GM21717 (cell line): ENCODE measurements around the gene ADGRL2.

Experiments
- ATAC-seq: cut with Tn5 transposase; IDR thresholded peaks from one replicate; pipeline ENCODE4 v1.9.1; 2021; ENCODE audit warnings: mild to moderate bottlenecking, moderate library complexity; ENCODE audit not compliant: unreplicated experiment

The ADGRL2 gene

GRCh38 chr1:81899214-81899821 lies 98.6 kb downstream of the ADGRL2 start:
- no peak for ATAC-seq

GRCh38 chr1:81907575-81907974 lies 106.8 kb downstream of the ADGRL2 start:
- ATAC-seq: no peak

DNA sequence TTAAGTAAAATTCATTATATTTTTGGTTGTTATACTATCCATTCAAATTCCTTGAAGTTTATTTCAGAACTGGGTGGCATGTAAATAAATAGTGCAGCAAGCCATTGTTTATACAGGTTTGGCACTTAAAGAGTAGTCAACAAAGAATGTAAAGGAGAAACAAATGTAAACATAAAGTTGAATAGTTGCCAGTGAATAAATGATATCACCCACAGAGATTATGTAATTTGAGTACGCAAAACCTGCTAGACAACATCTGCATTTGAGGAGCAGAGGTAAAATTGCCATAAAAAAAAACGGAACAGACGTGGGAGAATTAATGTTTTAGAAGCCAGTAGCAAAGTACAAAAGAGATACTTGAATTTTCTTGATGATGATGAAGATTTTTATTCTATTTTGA lies 111.6 kb downstream of the ADGRL2 start:
- ATAC-seq: no peak

- ATAC-seq: no peak
Observed at GRCh38 chr1:81915937-81916336, 115.2 kb downstream of the ADGRL2 start.

DNA sequence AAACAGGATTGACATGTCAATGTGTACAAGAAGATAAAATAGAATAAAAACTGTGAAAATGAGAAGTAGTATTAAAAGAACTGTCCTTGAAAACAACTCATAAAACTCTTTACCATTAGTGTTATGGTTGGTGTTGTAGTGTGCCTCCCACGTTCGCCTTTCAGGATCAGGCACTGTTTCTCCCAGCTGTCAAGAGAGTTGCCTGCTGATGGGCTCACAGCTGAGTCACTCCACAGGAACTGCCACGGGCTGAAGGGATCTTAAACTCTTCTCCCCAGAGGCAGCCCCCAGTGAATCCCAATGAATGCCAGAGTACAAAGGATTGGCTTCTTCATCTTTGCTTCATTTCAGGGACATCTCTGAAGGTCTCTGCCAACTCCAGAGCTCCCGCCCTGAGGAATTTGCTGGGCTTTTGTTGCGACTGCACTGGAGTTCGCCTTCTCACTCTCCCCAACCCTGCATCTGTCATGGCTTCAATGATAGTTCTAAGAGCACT lies 119.6 kb downstream of the ADGRL2 start:
- no peak for ATAC-seq

GRCh38 chr1:81920886-81921285 lies 120.2 kb downstream of the ADGRL2 start:
- no peak for ATAC-seq

GRCh38 chr1:81921344-81921743 lies 120.6 kb downstream of the ADGRL2 start:
- no peak for ATAC-seq

DNA sequence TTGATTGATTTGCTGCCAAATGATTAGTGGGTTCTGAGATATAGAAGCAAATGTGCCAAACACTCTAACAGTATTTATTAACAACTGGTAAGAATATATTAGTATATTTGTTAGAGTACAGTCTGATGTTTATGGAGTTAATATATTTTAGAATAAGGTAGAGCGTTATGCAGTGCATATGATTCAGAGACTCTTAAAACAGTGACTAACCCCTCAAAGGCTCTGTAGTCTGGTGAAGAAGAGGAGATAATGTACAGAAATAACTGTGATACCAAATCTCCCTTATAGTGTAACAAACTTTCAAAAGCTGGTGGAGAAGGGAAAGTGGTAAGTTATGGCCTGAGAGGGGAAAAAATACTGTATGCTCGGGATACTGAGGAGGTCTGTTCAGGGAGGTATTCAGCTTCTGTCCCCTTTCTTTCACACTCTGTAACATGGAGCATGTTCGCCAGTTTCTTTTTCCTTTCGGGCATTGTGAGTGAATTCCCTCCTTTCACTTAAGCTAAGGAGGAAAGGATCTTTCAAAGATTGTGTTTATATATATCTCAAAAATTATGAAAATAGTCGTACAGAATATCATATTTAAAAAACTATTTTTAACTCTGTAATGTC lies 121.2 kb downstream of the ADGRL2 start:
- ATAC-seq: no peak

- ATAC-seq: no peak
Observed at GRCh38 chr1:81922955-81923354, 122.2 kb downstream of the ADGRL2 start.

DNA sequence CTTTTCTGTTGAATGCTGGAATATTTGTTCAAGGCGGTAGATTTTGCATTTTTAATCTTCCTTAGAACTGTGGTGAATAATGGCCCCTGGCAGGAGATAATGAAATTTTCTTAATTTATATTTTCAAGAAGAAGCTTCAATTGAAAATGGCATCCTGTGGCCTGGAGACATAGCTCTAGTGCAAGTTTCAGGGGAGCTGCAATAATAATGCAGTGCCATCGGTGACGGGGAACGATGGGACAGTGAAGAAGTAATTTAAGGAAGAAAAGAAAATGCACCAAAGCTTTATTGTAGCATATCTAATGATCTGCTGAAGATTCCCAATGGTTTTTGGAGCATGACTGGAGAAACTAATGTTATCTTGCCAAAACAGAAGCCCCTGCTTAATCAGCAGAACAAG lies 128.4 kb downstream of the ADGRL2 start:
- ATAC-seq: no peak

GRCh38 chr1:81936853-81937252 lies 136.1 kb downstream of the ADGRL2 start:
- ATAC-seq: no peak

DNA sequence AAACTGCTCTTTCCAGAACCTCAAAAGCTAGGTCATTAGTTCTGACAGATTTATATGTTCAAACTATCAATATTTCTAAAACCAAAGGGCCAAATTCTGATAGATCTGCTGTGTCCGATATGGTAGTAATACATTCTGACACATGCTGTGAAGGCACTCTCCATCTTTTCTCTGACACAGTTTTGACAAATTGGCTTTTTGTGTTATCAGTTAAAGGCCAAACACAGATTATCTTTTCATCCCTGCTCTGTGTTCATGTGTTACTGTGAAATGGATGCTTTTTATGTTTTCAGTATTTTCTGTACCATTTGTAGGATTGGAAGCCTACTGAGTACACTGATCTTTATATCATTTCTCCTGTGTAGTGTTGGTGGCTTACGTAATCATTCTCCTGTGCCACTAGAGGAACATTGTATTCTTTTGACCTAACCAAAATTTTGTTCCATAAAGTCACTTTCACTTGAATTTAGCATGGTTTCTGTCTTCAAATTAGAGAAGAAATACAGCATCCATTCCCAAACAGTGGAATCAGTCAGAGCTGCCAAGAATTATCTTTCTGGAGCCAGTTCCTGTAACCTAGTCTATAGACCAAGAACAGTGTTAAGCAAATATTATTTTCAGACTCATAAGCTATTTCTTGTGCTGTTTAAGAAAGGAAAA lies 137.2 kb downstream of the ADGRL2 start:
- no peak for ATAC-seq

- no peak for ATAC-seq
Observed at GRCh38 chr1:81948495-81948894, 147.8 kb downstream of the ADGRL2 start.

DNA sequence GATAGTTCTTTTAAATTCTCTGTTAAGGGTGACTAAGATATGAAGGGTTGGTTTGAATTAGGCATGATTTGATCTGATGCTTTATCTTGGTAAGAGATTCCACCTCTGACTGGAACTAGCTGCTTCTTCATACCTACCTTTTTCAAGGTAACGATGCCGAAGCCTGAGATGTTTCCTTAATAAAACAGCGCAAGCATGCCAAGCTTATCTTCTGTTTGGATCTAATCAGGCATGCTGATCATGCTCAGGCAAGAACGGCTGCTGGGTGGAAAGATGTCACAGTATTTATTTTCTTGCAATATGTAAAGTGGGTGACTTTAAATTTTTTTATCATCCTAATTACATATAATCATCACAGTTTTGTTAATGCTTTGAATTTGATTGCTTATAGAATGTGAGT lies 148.7 kb downstream of the ADGRL2 start:
- no peak for ATAC-seq

GRCh38 chr1:81950037-81950436 lies 149.3 kb downstream of the ADGRL2 start:
- no peak for ATAC-seq

GRCh38 chr1:81950591-81951244 lies 150.0 kb downstream of the ADGRL2 start:
- ATAC-seq: no peak

DNA sequence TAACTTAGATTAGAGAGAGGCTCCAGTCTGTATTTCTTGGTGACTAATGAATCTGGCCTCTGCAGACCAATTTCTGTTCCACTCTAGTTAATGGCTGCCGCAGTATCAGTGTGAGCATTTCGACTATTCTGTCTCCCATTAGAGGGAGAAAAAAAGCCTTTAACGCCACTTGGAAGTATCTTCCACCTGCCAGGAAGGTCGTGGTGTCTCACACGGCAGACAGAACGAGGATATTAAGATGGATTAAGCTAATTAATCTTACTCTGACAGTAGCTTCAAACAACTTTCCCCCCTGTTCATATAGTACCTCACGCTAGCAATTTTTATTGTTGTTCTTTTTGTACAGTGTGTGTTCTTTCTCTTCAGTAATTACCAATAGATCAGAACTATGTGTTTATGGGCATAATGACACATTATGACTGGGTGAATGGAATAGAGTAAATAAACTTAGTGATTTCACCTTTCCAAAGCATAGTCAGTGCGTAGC lies 153.8 kb downstream of the ADGRL2 start:
- ATAC-seq: no peak

GRCh38 chr1:81967951-81968350 lies 167.2 kb downstream of the ADGRL2 start:
- ATAC-seq: no peak

- no peak for ATAC-seq
Observed at GRCh38 chr1:81970416-81970815, 169.7 kb downstream of the ADGRL2 start.

GRCh38 chr1:81974222-81974841 lies 173.6 kb downstream of the ADGRL2 start:
- ATAC-seq: no peak

DNA sequence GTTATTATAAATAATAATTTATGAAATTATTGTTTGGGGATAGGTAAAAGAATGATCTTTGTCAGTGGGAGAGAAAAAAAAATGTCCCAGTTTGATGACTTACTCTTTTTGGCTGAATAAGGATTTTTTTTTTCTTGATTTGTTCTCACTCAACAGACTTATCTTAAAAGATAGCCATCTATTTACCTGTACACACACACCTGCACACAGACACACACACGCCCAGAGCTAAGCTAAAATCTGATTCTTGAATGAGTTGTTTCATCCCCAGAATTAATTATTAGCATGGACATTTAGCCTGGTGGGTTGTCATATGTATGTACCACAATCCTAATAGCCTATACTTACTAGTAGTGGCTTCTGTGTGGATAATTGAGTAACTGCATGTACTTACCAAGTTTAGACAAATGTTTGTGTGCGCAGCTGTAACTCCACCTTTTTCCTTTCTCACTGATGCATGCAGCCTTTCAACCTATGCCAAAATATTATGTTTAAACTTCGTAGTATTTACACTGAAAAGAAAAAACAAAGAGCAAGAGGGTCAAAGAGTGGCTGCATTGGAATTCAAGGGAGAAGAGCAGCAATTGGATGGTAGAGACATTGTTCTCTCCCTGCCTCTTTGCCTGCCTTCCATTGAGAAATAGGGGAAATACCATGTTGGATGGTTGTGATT lies 174.3 kb downstream of the ADGRL2 start:
- no peak for ATAC-seq
